PC-3 (cell line): ENCODE results near the gene SLC9A3. TPM values are rescaled to one million over a fixed set of nuclear protein-coding genes. Genes with fewer than 3 reads are reported as not detected.

Source experiments
- ATAC-seq: fragments of 200-7000 bp; cut with Tn5 transposase; 2 replicates; pipeline ENCODE4 v1.9.1; 2020; ENCODE audit warnings: mild to moderate bottlenecking, moderate library complexity
- BruUV-seq: library from RNA; stranded (reverse); fragments of 400-500 nt; replicated peaks from 2 replicates; lab custom pipeline; 2021; lab: Mats Ljungman, UMichigan
- CTCF ChIA-PET: fragments of 300-600 bp; sonication (Branson Sonifier 250); formaldehyde crosslinking; loops from one replicate; lab custom pipeline; 2022; ENCODE audit warnings: antibody characterized with exemption; lab: Charles Lee
- POLR2A ChIA-PET: fragments of 300-600 bp; sonication (Branson Sonifier 250); formaldehyde crosslinking; loops from one replicate; lab custom pipeline; 2022; ENCODE audit warnings: antibody characterized with exemption; ENCODE audit not compliant: unreplicated experiment; lab: Charles Lee
- DNase-seq: peaks from one replicate; pipeline ENCODE4 v3.0.0-alpha.2; 2015
- H2AFZ ChIP-seq: fragments of 300-600 bp; sonication (generic); 2 replicates; pipeline ENCODE4 v1.6.0; 2016; ENCODE audit warnings: antibody characterized with exemption, low read length
- H3F3A ChIP-seq: fragments of 300-600 bp; sonication (generic); one replicate; pipeline ENCODE4 v1.6.0; 2017; ENCODE audit warnings: antibody characterized with exemption, low read length, control low read depth, mild to moderate bottlenecking; ENCODE audit not compliant: unreplicated experiment
- H3K27ac ChIP-seq: fragments of 300-600 bp; sonication (generic); 2 replicates; pipeline ENCODE4 v1.5.1; 2016; ENCODE audit warnings: mild to moderate bottlenecking, low read length
- H3K27me3 ChIP-seq: fragments of 300-600 bp; sonication (generic); 2 replicates; pipeline ENCODE4 v1.6.1; 2016; ENCODE audit warnings: low read length, mixed read lengths
- H3K36me3 ChIP-seq: fragments of 300-600 bp; sonication (generic); 2 replicates; pipeline ENCODE4 v1.6.1; 2016; ENCODE audit warnings: low read depth, mixed run types, low read length, mixed read lengths
- H3K4me1 ChIP-seq: fragments of 300-600 bp; sonication (generic); 2 replicates; pipeline ENCODE4 v1.5.1; 2016; ENCODE audit warnings: low read length; ENCODE audit not compliant: insufficient read depth
- H3K4me2 ChIP-seq: fragments of 300-600 bp; sonication (generic); 2 replicates; pipeline ENCODE4 v1.6.0; 2016; ENCODE audit warnings: low read length
- H3K4me3 ChIP-seq: fragments of 300-600 bp; sonication (generic); 2 replicates; pipeline ENCODE4 v1.5.1; 2016; ENCODE audit warnings: mild to moderate bottlenecking, low read length, mixed read lengths
- H3K79me2 ChIP-seq: fragments of 300-600 bp; sonication (generic); 2 replicates; pipeline ENCODE4 v1.6.1; 2017; ENCODE audit warnings: low read length, mixed read lengths
- H3K9ac ChIP-seq: fragments of 300-600 bp; sonication (generic); 2 replicates; pipeline ENCODE4 v1.6.0; 2016; ENCODE audit warnings: mild to moderate bottlenecking, low read length
- H3K9me2 ChIP-seq: fragments of 300-600 bp; sonication (generic); replicated peaks from 2 replicates; pipeline ENCODE4 v1.6.1; 2016; ENCODE audit warnings: mixed run types, low read length, mixed read lengths
- H3K9me3 ChIP-seq: fragments of 300-600 bp; sonication (generic); 2 replicates; pipeline ENCODE4 v1.6.1; 2016; ENCODE audit warnings: low read length, mixed read lengths
- H4K20me1 ChIP-seq: fragments of 300-600 bp; sonication (generic); 2 replicates; pipeline ENCODE4 v1.6.1; 2016; ENCODE audit warnings: low read length, mixed read lengths
- CTCF ChIP-seq: fragments of 300-600 bp; sonication (generic); conservative IDR thresholded peaks from 2 replicates; pipeline ENCODE4 v1.5.1; 2017; ENCODE audit warnings: antibody characterized with exemption, low read depth, mild to moderate bottlenecking, low read length
- EZH2 ChIP-seq: fragments of 300-600 bp; sonication (generic); IDR thresholded peaks from one replicate; pipeline ENCODE4 v1.6.1; 2017; ENCODE audit warnings: antibody characterized with exemption, mild to moderate bottlenecking, low read length; ENCODE audit not compliant: unreplicated experiment
- EZH2phosphoT487 ChIP-seq: fragments of 300-600 bp; sonication (generic); IDR thresholded peaks from 2 replicates; pipeline ENCODE4 v1.6.1; 2018; ENCODE audit warnings: mild to moderate bottlenecking, antibody characterized with exemption, low read length, borderline replicate concordance
- intact Hi-C: fragments of 100-400 bp; cut with micrococcal nuclease; formaldehyde crosslinking; loops from 2 replicates; pipeline ENCODE4 v1.9.0; 2023
- total RNA-seq: library from RNA; depleted of rRNA; stranded (reverse); fragments of >200 nt; gene quantifications from 2 replicates; pipeline ENCODE4 v1.2.3, GENCODE V29; 2014

Gene SLC9A3
- total RNA-seq, 1 experiment from 2014 or later, result 4.9 TPM

- Histone ChIP-seq H4K20me1 (no peaks in the 10 kb centered on the region), H3F3A (no peaks in the 10 kb centered on the region), H2AFZ (no peak overlapping the region), H3K4me2 (peak overlapping the region; percentile 100), H3K9me3 (no peaks in the 10 kb centered on the region), H3K4me3 (peak overlapping the region; percentile 92), H3K4me1 (peaks cover 32% of the 10 kb centered on the region), H3K27me3 (no peaks in the 10 kb centered on the region), H3K9me2 (no peaks in the 10 kb centered on the region), H3K9ac (no peak overlapping the region), H3K79me2 (peaks cover 37% of the 10 kb centered on the region), H3K36me3 (no peaks in the 10 kb centered on the region), H3K27ac (no peak overlapping the region)
- ATAC-seq (peak; percentile 7), DNase-seq (no peak)
- POLR2A ChIA-PET, result no interaction called here
- CTCF ChIA-PET, result no interaction called here
- BruUV-seq, result TSS peak; percentile 52
- TF ChIP-seq EZH2phosphoT487 (no peak), EZH2 (no peak), CTCF (no peak)
- intact Hi-C loops, result loop anchor here (10.0 kb wide), 1 partner anchor 144 kb away; the partner anchor contains the start of gene CEP72
Observed at GRCh38 chr5:470961-471749, 53.1 kb downstream of the SLC9A3 start.

- peaks cover 34% of the 10 kb centered on the region for H3K79me2 ChIP-seq
- no peaks in the 10 kb centered on the region for H3K27me3 ChIP-seq
- no TSS peak for BruUV-seq
- POLR2A ChIA-PET, result no interaction called here
- no peak overlapping the region for H3K4me3 ChIP-seq
- no peak overlapping the region for H2AFZ ChIP-seq
- H3K27ac ChIP-seq, result no peak overlapping the region
- no peaks in the 10 kb centered on the region for H3K9me3 ChIP-seq
- no peaks in the 10 kb centered on the region for H3F3A ChIP-seq
- no peak for ATAC-seq
- TF ChIP-seq EZH2phosphoT487 (no peak), CTCF (no peak), EZH2 (no peak)
- CTCF ChIA-PET, result interaction anchor here (0.6 kb wide), 1 partner anchor 23 kb away, joined by 5 read pairs; no protein-coding TSS in a partner anchor
- peaks cover 27% of the 10 kb centered on the region for H3K4me1 ChIP-seq
- H3K4me2 ChIP-seq, result 0 out of 2 replicates have a peak overlapping the region, but pooled peaks have one; percentile 100
- no peaks in the 10 kb centered on the region for H4K20me1 ChIP-seq
- H3K9me2 ChIP-seq, result no peaks in the 10 kb centered on the region
- no peak for DNase-seq
- H3K9ac ChIP-seq, result no peak overlapping the region
- H3K36me3 ChIP-seq, result no peaks in the 10 kb centered on the region; the same call in 1 of the 2 replicates
- intact Hi-C loops, result loop anchor here (10.0 kb wide), 1 partner anchor 145 kb away; the partner anchor contains the start of gene CEP72
Observed at GRCh38 chr5:469752-470483, 54.3 kb downstream of the SLC9A3 start.
